ENCODE data around the gene HBG1. TPM values are rescaled to one million over a fixed set of nuclear protein-coding genes. Genes with fewer than 3 reads are reported as not detected.
"Not testable (repeated sequence)": the region's sequence is repeated elsewhere in the genome, so short reads cannot be mapped to it uniquely, and the experiment has no call there.

Gene HBG1
- total and polyA plus RNA-seq, 8 donors: 3.5 to 2,797 (median 512) TPM; not detected in 2

DNA sequence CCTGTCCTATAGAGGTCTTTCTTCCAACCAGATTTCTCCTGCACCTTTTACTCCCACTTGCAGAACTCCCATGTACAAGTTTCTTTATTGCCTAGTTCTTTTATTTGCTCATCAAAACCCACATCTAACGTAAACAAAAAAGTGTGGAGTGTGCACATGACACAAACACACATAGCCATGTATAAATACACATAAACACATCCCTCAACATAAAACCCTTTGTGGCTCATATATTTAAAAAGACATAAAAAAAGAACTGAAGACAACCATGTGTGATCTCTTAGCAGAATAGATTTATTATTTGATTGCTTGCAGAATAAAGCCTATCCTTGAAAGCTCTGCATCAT, 3.2 kb upstream of the HBG1 start:
- Histone ChIP-seq H3K4me3 (no peak overlapping the region), H3K27me3 (no peaks in the 10 kb centered on the region), H3K9me3 (no peaks in the 10 kb centered on the region), H3K4me1 (no peaks in the 10 kb centered on the region), H3K27ac (no peak overlapping the region), H3K36me3 (no peaks in the 10 kb centered on the region)
- TF ChIP-seq, protein P1, sequence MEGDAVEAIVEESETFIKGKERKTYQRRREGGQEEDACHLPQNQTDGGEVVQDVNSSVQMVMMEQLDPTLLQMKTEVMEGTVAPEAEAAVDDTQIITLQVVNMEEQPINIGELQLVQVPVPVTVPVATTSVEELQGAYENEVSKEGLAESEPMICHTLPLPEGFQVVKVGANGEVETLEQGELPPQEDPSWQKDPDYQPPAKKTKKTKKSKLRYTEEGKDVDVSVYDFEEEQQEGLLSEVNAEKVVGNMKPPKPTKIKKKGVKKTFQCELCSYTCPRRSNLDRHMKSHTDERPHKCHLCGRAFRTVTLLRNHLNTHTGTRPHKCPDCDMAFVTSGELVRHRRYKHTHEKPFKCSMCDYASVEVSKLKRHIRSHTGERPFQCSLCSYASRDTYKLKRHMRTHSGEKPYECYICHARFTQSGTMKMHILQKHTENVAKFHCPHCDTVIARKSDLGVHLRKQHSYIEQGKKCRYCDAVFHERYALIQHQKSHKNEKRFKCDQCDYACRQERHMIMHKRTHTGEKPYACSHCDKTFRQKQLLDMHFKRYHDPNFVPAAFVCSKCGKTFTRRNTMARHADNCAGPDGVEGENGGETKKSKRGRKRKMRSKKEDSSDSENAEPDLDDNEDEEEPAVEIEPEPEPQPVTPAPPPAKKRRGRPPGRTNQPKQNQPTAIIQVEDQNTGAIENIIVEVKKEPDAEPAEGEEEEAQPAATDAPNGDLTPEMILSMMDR (IDR thresholded peaks at IDR 0.05): no peak
- ATAC-seq (no peak), DNase-seq (no peak)
- intact Hi-C loops (cut with DNase I): no loop called here

DNA sequence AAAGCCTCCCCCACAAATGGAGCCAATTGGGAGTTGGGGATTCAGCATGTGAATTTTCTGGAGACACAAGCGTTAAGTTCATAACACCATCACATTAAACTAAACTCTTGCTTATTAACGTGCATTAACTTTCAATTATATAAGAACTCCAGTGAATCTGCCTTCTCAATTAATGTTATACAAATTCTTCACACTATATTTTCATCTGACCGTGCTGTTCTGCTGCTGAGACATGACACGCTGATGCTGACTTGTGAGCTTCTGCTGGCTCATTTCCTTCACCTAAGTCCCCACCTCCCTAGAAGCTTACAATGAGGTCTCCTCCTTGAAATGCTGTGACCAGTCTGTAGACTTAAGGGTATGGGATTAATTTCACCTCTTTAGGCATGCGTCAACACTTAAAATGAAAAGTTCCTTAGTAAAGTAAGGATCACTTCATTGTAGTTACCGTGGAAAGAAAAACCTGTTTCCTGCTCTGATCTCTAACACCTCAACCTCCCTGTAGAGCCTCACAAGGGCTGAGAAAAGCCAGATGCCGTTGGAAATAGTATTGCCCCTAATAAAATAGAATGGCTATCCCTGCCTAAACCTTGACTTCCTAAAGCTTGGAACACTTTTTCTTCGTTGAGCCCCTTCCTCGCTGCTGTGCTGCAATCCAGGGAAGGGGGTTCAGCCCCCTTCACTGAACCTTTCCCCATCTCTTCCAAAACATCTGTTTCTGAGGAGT, 2.7 kb upstream of the HBG1 start:
- no peak overlapping the region for H3K27ac ChIP-seq
- H3K4me3 ChIP-seq: no peak overlapping the region
- ATAC-seq (no peak), DNase-seq (no peak)
- intact Hi-C loops (cut with DNase I): no loop called here
- TF ChIP-seq, protein P1 (IDR thresholded peaks at IDR 0.05): no peak
- no peaks in the 10 kb centered on the region for H3K9me3 ChIP-seq
- no peaks in the 10 kb centered on the region for H3K27me3 ChIP-seq
- H3K4me1 ChIP-seq: no peaks in the 10 kb centered on the region
- H3K36me3 ChIP-seq: no peaks in the 10 kb centered on the region

DNA sequence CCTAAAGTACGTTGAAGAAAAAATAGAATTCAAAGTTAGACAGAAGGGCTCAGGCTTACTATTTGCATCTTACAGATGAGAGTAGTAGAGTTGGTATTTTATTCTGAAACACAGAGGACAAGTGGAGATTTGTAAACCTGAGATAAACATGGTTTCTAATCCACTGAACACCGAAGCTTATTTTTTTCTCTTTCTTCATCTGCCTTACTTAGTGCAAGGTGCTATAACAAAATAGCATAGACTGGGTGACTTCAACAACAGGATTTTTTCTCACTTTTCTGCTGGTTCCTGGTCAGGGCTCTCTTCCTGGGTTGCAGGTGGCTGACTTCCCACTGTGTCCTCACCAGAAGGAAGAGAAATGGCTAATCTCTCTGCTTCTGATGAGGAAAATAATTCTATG, 2.1 kb upstream of the HBG1 start:
- intact Hi-C loops (cut with DNase I): no loop called here
- TF ChIP-seq, protein P1 (IDR thresholded peaks at IDR 0.05): no peak
- Histone ChIP-seq H3K4me3 (no peak overlapping the region), H3K27ac (no peak overlapping the region), H3K4me1 (no peaks in the 10 kb centered on the region), H3K27me3 (no peaks in the 10 kb centered on the region), H3K9me3 (no peaks in the 10 kb centered on the region), H3K36me3 (no peaks in the 10 kb centered on the region)
- ATAC-seq (no peak), DNase-seq (no peak)

DNA sequence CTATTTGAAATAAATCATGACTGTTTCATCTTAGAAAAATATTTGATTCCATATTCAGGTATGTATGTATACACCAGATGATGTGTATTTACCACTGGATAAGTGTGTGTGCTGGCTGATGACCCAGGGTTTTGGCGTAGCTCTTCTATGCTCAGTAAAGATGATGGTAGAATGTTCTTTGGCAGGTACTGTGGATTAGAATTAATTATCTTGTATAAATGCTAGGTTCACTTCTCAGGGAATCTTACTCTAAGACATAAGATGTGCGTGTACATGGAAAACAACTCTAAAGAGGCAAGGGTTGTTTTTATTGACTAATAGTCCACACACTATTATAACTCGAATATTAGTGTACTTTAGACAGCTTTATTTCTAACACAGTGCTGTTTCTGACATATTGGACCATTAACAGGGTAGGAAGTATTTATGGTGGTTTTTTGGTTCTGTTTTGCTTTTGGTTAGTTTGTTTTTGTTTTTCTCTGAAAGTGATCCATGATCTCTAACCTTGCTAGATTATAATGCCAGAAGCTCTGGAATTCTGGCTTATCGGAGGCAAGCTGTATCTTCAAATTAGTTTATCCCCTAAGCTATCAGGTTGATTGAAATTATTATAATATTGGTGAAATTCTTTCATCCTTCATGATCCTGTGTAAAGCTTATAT, 1.0 kb upstream of the HBG1 start:
- Histone ChIP-seq H3K9me3 (no peaks in the 10 kb centered on the region), H3K27ac (no peak overlapping the region), H3K4me1 (no peaks in the 10 kb centered on the region), H3K4me3 (no peak overlapping the region), H3K27me3 (no peaks in the 10 kb centered on the region), H3K36me3 (no peaks in the 10 kb centered on the region)
- TF ChIP-seq, protein P1 (IDR thresholded peaks at IDR 0.05): no peak
- DNase-seq: no peak
- no peak for ATAC-seq
- intact Hi-C loops (cut with DNase I): no loop called here

DNA sequence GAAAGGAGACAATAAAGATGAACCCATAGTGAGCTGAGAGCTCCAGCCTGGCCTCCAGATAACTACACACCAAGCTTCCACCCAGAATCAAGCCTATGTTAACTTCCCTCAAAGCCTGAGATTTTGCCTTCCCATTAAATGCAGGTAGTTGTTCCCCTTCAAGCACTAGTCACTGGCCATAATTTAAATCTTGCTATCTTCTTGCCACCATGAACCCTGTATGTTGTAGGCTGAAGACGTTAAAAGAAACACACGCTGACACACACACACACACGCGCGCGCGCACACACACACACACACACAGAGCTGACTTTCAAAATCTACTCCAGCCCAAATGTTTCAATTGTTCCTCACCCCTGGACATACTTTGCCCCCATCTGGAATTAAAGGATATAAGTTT, 1.2 kb downstream of the HBG1 start:
- ATAC-seq; H3K36me3 ChIP-seq; H3K9me3 ChIP-seq; H3K4me3 ChIP-seq; DNase-seq; intact Hi-C loops (cut with DNase I); H3K27ac ChIP-seq; H3K27me3 ChIP-seq; H3K4me1 ChIP-seq: not testable (repeated sequence)

Measured in left lung (tissue), 10 donors.